PC-3 (cell line): ENCODE data around the gene CYP20A1.

ENCODE experiments used
- EZH2 ChIP-seq: fragments of 300-600 bp; sonication (generic); IDR thresholded peaks from one replicate; pipeline ENCODE4 v1.6.1; 2017; ENCODE audit warnings: antibody characterized with exemption, mild to moderate bottlenecking, low read length; ENCODE audit not compliant: unreplicated experiment
- TF ChIP-seq, protein P1 (sequence below): fragments of 300-600 bp; sonication (generic); conservative IDR thresholded peaks from 2 replicates; pipeline ENCODE4 v1.5.1; 2017; ENCODE audit warnings: antibody characterized with exemption, low read depth, mild to moderate bottlenecking, low read length

DNA sequence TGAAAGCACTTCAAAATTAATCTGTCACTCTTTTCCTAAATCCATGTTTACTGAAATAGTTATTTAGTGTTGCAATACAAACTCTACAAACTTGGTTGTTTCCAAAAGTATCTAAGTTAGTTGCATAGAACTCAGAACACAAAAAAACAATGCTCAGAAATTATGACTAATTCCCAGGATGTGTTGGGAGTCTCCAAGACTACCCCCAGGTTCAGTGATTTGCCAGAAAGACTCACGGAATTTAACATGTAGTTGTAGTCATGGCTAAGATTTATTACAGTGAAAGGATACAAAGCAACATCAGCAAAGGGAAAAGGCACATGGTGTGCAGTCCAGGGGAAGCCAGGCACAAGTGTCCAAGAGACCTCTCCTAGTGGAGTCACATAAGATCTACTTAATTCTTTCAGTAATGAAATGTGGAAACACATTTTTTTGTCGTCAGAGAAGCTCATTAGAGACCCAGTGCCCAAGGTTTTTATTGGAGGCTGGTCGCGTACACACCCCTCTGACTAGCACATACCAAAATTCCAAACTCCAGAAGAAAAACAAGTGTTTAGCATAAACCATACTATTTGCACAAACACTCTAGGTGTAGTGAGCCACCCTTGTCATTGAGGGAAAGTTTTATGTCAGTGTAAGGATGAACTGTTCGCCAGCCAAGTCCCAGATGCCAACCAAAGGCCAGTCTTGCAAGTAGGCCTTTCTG lies 43.3 kb upstream of the CYP20A1 start:
- TF ChIP-seq, protein P1, sequence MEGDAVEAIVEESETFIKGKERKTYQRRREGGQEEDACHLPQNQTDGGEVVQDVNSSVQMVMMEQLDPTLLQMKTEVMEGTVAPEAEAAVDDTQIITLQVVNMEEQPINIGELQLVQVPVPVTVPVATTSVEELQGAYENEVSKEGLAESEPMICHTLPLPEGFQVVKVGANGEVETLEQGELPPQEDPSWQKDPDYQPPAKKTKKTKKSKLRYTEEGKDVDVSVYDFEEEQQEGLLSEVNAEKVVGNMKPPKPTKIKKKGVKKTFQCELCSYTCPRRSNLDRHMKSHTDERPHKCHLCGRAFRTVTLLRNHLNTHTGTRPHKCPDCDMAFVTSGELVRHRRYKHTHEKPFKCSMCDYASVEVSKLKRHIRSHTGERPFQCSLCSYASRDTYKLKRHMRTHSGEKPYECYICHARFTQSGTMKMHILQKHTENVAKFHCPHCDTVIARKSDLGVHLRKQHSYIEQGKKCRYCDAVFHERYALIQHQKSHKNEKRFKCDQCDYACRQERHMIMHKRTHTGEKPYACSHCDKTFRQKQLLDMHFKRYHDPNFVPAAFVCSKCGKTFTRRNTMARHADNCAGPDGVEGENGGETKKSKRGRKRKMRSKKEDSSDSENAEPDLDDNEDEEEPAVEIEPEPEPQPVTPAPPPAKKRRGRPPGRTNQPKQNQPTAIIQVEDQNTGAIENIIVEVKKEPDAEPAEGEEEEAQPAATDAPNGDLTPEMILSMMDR: no peak
- no peak for TF ChIP-seq EZH2
